Caki2 (cell line): ENCODE measurements around the gene RPL37A. TPM values are rescaled to one million over a fixed set of nuclear protein-coding genes. Genes with fewer than 3 reads are reported as not detected.

Experiments used
- DNase-seq: peaks from one replicate; pipeline ENCODE4 v3.0.0-alpha.2; 2015; ENCODE audit warnings: low read depth
- in situ Hi-C: cut with HindIII; loops from 2 replicates; pipeline ENCODE4 v1.10.0; 2016; ENCODE audit warnings: low sequenced_read_pairs, low pct_unique_long_range_greater_than_20kb, mixed read lengths
- total RNA-seq: library from RNA; depleted of rRNA; stranded (reverse); fragments of >200 nt; shearing (Covaris generic); gene quantifications from 2 replicates; pipeline ENCODE4 v1.2.3, GENCODE V29; 2014; ENCODE audit warnings: low replicate concordance; rRNA removed

RPL37A gene
- 1,019 and 1,358 TPM in 2 replicates for total RNA-seq

DNA sequence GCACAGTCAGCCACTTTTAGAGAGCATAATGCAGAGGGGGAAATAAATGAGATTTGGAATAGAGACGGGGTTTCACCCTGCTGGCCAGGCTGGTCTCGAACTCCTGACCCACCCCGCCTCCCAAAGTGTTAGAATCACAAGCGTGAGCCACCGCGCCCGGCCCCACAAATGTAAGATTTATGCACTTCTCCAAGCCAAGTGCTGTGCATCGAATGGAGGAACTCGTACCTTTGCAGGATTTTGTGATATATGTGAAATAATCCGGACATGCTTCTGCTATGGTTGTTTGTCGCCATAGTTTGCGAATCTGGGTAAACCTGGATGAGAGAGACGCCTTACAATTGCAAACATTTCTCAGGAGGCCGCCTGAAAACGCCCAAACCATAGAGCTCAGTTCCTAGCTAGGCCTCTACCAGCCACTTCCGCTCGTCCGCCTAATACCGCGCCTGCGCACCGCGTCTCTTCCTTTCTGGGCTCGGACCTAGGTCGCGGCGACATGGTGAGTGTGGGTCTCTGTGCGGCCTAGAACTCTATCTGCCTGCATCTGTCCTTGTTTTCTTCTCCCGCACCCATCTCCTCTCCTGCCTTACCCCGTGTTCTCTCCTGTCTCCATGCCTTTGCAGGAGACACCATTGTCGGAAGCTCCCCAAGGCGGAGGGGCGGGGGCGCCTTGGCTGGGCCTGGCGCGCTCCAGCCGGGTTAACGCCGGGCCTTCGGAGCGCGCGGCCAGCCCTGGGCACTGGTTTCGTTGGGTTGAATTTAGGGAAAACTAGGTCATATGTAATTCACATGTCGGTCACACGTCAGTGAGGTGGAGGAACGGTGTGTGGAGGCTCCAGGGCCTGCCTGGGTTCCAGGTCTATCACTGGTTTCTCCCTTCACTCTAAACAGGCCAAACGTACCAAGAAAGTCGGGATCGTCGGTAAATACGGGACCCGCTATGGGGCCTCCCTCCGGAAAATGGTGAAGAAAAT, at the start of gene RPL37A:
RPL37A (plus strand) TSS at position 466 of the 974 bp plus-strand sequence; CDS start at position 497, 31 bp downstream.
- in situ Hi-C loops = no loop called here
- DNase-seq = peak; percentile 87

DNA sequence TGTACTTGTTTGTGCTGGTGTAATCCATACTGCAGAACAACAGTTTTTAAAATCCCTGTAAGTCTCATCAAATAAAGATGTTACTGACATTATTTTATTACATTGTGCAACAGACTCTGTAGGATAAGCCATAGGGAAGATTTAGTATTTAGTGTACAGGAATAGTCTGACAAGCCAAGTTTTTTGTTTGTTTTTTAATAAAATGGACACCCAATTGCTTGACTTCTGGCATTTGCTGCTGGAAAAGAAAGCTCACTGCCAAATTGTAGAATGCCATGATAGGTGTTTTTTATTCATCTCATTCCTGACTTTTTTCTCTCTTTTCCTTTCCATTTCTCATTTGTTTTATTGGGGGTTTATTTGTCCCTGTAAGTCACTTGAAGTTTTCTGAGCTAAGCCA, 48.3 kb upstream of the RPL37A start:
- no peak for DNase-seq
- in situ Hi-C loops = no loop called here

DNA sequence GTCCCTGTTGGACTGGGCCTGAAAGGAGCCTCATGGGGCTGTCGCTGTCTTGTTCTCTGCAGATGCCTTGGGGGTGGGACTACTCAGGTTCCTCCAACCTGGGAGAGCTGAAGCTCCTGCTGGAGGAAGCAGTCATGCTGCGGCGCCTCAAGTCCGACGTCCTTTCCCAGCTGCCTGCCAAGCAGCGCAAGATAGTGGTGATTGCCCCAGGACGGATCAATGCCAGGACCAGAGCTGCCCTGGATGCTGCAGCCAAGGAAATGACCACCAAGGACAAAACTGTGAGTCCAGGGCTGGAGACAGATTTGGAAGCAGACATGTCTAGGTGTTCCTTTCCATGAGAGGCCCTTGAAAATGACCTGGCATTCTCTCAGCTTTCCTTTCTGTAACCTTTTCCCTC, 47.9 kb upstream of the RPL37A start:
- in situ Hi-C loops = no loop called here

DNA sequence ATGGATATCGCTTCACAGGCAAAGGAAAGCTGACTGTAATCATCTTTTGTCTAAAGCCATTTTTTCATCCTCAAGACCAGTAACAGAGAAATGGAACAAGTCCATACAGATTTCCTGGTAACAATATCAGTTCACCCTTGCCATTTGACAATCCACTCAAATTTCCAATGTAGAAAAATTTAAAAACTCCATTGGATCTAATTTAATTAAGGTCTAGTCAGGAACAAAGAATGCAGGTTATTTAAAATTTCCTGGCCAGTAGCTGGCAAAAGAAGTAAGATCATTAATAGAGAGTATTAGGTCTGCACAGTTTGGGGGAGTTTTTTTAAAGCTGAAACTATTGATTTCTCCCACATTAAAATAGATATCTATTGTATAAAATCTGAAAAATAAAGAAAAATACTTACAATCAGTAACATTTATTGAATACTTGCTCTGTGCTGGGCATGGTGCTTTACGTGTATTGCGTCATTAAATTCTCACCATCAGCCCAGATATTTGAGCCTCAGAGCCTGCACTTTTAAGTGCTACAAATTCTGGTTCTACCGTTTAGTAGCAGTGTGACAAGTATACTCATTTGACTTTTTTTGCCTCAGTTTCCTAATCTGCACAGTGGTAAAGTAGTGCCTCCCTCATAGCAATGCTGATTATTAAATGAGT, 44.6 kb upstream of the RPL37A start:
- in situ Hi-C loops = no loop called here
- no peak for DNase-seq

More for the DNA sequence above, 47.9 kb upstream of the RPL37A start:
- no peak for DNase-seq

DNA sequence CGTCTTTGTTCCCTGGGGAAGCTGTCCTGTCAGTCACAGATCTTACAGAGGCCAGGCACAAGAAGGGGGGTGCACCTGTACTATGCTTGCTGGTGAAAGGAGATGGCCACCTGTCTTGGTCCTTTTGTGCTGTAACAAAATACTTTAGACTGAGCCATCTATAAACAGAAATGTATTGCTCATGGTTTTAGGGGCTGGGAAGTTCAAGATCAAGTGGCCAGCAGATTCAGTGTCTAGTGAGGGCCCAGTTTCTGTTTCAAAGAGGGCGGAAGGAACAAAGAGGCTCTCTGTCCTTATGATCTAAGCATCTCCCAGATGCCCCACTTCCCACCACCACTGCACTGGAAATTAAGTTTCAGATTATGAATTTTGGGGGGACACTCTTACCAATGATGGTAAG, 35.5 kb upstream of the RPL37A start:
- DNase-seq = no peak
- in situ Hi-C loops = no loop called here

DNA sequence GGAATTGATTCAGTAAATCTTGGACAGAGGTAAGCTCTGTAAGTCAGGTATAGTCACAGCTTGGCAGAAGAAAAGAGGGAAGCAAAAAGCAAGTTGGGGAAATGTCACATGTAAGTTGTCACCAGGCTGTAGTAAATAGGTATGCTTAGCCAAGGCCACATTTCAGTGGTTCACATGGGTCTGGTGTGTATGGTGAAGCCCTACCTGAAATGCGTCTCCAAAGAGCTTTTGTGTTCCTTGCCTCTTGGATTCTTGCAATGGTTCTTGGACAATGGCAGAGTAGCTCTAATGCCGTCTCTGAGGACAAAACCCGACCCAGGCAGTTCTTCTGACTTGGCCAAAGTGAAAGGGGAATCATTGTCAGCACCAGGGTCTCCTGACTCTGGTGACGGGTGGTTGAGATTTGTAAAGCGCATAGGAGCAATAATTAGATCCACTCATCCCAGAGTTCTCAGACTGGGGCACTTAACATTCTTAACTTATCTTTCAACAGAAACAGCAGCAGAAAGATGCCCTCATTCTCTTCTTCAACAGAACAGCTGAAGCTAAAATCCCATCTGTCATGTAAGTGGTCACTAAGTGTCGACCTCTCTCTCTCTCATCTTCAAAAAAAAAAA, 34.4 kb upstream of the RPL37A start:
- in situ Hi-C loops = no loop called here
- no peak for DNase-seq

DNA sequence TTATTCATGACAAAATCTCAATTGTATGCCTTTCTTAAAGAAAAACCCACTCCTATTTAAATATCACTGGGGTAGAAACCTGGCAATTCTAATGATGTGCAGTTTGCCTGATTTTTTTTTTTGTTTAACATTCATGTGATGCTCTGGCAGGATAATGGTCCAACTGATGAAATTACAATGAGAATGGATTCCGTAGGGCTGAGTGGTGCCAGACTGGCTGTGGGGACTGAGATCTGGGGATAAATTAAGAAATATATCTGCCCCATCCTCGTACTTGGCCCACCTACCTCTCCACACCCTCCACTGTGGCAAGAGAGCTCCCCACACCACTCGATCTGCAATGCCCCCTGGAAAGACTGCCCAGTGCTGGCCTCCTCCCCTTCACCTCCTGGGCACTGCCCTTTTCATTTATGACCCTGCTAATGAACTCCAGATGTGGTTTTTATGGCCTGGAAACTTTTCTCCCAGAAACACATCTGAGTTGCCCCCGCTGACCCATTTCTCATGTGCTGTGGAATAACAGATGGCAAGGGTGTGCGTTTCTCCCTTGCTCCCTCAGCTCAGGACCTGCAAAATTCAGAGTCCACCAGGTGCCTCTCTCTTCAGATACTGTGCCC, 33.0 kb upstream of the RPL37A start:
- in situ Hi-C loops = no loop called here
- DNase-seq = no peak

DNA sequence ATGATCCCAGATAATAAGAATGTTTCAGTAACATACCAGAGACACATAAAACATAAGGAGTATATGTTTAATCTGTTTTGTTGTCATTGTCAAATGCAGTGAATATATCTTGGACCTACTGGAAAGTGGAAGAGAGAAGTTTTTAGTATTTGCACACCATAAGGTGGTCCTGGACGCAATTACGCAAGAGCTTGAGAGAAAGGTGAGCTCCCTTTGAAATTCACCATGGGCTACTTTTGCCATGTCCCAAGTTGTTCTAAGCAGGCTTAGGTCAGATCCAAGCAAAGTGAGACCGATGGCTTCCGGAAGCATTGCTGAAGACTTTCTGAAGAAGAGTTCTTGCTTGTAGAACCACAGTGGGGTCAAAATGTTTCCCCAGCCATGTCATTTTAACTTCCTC, 30.8 kb upstream of the RPL37A start:
- in situ Hi-C loops = no loop called here
- DNase-seq = no peak

DNA sequence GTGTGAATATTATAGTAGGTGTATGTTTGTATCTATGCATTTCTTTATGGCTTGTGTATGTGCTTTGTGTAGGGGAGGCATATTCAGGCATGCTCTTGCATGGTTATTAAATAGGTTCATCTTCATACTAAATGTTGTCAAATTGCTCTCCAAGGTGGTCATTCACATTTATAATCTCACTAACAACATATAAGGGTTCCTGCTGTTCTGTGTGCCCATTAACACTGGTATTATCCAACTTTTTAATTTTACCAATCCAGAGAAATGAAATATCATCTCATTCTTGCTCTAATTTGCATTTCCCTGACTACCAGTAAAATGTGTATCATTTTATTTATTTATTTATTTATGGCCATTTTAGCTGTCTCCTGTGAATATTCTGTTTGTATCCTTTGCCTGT, 29.0 kb upstream of the RPL37A start:
- no peak for DNase-seq
- in situ Hi-C loops = no loop called here

DNA sequence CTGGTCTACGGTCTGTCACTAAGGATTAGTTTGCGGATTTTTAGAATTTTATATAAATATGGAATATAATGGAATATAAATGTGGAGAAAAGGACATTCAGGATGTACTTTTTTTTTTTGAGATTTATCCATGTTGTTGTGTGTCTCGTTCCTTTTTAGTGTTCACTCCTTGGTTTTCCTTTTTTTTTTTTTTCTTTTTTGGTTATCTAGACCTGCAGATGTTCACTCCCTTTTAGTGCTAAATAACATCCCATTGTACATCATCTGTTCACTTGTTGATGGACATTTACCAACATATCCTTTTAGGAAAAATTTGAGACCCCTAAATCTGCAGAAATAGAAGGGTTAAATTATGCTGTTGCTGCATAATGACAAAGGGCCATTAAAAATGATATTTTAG, 25.5 kb upstream of the RPL37A start:
- in situ Hi-C loops = no loop called here
- DNase-seq = no peak

DNA sequence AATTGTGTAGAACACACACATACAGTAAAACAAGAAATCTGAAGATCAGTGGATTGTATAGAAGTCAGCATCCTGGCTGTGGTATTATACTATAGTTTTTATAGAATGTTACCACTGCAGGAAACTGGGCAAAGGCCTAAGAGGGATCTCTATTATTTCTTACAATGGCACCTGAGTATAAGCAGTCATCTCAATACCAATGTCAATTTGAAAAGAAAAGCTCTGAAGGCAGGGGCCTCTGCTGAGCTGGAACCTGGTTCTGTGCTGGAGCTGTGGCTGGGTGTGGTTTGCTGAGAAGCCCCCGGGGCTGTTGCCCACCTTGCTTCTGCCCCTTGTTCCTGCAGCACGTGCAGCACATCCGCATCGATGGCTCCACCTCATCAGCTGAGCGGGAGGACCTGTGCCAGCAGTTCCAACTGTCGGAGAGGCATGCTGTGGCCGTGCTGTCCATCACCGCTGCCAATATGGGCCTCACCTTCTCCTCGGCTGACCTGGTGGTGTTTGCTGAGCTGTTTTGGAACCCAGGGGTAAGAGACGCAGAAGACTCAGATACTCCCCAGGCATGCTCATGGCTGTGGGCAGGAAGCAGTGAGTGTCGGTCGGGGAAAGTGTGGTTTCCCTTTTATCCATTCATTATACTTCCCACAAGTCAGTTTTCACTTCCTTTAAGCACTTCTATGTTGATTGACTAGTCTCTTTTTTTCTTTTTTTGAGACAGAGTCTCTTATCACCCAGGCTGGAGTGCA, 23.5 kb upstream of the RPL37A start:
- in situ Hi-C loops = no loop called here
- no peak for DNase-seq

DNA sequence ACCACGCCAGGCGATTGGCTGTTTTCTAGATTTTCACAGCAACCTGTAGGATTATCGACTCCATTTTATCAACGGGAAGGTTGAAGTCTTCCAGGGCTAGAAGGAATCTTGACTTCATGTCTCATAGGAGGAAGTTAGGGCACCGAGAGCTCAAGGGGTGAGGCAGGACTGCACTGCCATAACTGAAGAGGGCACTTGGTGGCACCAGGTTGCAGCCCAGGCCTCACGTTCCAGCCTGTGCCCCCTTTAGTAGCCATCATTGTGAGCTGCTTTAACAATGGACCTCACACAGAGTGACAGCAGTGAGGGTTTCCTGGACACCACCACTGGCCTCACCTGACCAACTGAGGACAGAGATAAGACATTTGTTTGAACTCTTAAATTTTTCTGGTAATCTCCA, 22.9 kb upstream of the RPL37A start:
- in situ Hi-C loops = no loop called here
- no peak for DNase-seq

DNA sequence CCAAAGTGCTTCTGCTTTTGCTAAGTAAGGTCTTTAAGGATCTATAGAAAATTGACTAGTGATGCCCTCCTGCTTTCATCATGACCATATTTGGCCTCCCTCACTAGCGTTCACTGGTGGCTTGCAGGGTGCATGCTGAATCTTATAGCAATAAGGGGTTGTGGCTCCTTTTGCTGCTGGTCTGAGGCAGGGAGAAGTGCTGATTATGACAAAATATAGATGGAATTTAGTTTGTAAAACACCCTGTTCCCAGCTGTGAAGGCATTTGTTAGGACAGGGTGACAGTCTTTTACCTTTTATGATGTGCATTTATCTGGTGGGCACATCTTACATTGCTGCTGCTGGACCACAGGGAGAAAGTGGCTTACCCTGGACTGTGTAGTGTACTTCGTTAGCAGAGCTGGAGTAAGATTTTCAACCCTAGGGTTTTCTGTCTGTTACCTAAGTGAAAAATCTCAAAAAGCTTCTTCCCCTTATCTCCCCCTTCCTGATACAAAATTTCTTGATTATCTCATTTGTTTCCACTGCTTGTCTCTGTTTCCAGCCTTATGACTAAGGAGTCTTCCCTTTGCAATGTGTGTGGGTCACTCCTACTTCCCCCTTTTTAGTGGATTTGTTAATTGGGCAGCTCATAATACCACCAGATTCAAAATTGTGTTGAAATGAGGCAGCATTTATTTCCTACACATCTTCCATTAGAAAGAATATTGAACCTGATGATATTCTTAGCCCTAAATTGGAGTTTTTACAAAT, 21.2 kb upstream of the RPL37A start:
- in situ Hi-C loops = no loop called here

DNA sequence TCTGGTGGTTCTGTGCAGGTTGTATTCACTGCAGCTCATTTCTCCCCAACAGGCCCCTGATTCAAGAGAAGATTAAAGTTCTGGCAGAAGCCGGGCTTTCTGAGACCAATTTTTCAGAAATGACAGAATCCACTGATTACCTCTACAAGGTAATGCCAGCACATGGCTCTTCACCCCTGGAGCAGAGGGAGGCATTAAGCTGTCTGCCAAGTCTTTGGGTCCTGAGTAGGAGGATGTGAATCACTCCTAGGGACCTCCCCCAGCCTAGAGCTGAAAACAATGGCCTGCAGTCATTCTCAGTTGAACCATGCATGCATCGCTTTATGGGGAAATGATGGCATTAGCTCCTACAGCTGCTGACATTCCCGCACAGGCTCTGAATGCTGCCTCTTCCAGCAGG, 20.5 kb upstream of the RPL37A start:
- in situ Hi-C loops = no loop called here
- peak; percentile 25 for DNase-seq

More for the DNA sequence above, 21.2 kb upstream of the RPL37A start:
- no peak for DNase-seq

DNA sequence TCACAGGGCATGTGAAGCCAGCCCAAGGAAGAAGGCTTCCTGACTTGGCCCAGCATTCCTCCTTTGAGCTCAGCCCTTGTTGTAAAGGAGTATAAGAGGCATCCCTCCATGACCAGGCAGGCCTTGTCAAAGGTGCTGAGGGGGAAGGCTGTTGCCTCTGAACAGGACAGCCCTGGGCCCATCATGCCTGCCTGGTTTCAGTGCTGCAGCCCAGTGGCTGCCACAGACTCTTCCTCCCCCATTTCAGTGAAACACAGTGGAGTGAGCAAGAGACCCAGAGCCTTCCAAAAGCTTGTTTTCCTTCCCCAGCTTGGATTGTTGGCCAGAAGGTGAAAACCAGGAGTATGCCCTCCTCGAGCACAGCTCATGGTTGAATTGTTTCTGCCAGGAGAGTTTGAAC, 19.9 kb upstream of the RPL37A start:
- in situ Hi-C loops = no loop called here
- DNase-seq = no peak

DNA sequence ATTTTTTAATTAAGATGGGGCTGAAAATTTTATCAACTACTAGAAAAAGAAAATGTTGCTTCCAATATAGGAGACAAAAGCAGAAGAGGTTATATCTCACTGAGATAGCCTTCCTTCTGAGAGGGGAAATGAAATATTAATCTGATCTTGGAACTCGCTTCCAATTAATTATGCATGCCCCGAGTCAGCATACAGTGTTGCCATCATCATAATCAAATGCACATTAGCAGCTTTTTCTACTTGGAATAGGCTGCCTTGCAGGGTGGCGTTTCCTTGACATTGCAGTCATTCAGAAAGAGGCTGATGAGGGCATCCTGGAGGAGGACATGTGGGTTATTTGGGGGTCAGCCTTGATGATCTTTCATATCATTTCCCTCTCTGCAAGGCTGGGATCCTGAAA, 18.4 kb upstream of the RPL37A start:
- DNase-seq = no peak
- in situ Hi-C loops = no loop called here

DNA sequence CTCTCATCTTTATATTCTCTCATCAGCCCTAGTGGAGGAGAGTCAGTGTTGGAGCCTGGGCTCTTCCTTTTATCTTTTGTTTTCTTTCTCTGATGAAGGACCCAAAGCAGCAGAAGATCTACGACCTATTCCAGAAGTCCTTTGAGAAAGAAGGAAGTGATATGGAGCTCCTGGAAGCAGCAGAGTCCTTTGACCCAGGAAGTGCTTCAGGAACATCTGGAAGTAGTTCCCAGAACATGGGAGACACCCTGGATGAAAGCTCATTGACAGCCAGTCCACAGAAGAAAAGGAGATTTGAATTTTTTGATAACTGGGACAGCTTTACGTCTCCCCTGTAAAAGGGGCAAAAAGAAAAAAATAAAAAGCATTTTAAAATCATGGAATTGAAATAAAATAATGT, 16.0 kb upstream of the RPL37A start:
- in situ Hi-C loops = no loop called here

More for the DNA sequence above, 16.0 kb upstream of the RPL37A start:
- no peak for DNase-seq
